OCI-LY3 (cell line): ENCODE data around the gene PITPNM2.

Experiments used
- EZH2phosphoT487 ChIP-seq: fragments of 200-600 bp; shearing (Covaris generic); IDR thresholded peaks from 2 replicates; pipeline ENCODE4 v1.6.1; 2018; ENCODE audit warnings: antibody characterized with exemption, mixed run types, low read depth
- TF ChIP-seq, protein P1 (sequence below): fragments of 200-600, 300-600 bp; sonication (generic); IDR thresholded peaks from 2 replicates; pipeline ENCODE4 v1.5.1; 2014; ENCODE audit warnings: antibody characterized with exemption, low read length, low read depth

DNA sequence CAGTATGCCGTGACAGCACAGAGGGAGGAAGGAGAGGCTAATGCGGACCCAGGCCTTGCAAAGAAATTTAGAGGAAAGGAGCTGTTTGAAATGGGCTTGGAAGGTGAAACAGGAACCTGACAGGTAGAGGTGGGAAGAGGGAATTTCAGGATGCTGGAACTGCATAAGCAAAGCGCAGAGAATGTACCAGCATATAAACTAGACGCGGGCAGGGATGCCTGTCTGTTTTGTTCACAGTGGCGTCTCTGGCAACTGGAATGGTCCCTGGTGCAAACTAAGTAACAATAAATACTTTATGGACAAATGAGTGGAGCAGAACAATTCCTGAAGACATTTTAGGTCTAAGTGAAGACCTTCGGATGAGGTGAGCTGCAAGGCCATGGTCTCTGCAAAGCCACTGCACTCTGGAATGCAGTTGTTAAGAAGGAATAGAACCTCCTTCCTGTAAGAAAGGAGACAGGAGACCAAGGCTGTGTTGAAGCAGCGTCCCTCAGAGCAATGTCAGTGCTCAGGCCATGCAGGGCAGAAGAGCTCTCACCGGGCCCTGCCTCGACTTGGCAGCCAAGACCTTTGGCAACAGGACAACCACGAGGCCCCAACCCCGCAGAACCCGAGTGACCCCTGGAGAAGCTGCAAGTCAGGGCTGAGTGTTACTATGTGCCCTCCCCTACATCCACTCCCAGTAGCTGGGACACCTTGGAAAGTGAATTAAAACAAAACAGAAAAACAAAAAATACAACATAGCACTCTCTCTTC is 42.8 kb downstream of the PITPNM2 start:
- TF ChIP-seq, protein P1, sequence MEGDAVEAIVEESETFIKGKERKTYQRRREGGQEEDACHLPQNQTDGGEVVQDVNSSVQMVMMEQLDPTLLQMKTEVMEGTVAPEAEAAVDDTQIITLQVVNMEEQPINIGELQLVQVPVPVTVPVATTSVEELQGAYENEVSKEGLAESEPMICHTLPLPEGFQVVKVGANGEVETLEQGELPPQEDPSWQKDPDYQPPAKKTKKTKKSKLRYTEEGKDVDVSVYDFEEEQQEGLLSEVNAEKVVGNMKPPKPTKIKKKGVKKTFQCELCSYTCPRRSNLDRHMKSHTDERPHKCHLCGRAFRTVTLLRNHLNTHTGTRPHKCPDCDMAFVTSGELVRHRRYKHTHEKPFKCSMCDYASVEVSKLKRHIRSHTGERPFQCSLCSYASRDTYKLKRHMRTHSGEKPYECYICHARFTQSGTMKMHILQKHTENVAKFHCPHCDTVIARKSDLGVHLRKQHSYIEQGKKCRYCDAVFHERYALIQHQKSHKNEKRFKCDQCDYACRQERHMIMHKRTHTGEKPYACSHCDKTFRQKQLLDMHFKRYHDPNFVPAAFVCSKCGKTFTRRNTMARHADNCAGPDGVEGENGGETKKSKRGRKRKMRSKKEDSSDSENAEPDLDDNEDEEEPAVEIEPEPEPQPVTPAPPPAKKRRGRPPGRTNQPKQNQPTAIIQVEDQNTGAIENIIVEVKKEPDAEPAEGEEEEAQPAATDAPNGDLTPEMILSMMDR = no peak
- no peak for TF ChIP-seq EZH2phosphoT487
